Stimulated activated naive CD8-positive, alpha-beta T cell treated with anti-CD3 and anti-CD28 coated beads, Interleukin-15, amount 100 ng/mL, for 72 hours (primary cell): ENCODE data around the gene GPR55.
A peak's percentile ranks its signal among the peaks of the same experiment; 100 is the strongest.

Experiments used
- ATAC-seq: fragments of 150-1000 bp; cut with Tn5 transposase; 2 replicates; pipeline ENCODE4 v1.10.0; 2021; ENCODE audit warnings: mild to moderate bottlenecking, moderate library complexity
- DNase-seq, 2 donors: peaks; one replicate each; pipeline ENCODE4 v3.0.0; 2021 to 2022
- H3K27ac Mint-ChIP-seq, 2 donors: one replicate each; pipeline ENCODE4 v1.8.0; 2022; ENCODE audit warnings: mild to moderate bottlenecking in 2 of 2, mixed read lengths in 2 of 2, moderate library complexity in 2 of 2
- H3K27me3 Mint-ChIP-seq: one replicate; pipeline ENCODE4 v1.8.0; 2022; ENCODE audit warnings: mixed read lengths
- H3K4me1 Mint-ChIP-seq: one replicate; pipeline ENCODE4 v1.8.0; 2022; ENCODE audit warnings: mild to moderate bottlenecking, mixed read lengths
- H3K4me3 Mint-ChIP-seq, 2 donors: one replicate each; pipeline ENCODE4 v1.8.0; 2022; ENCODE audit warnings: mild to moderate bottlenecking in 2 of 2, mixed read lengths in 2 of 2, moderate library complexity in 1 of 2
- H3K9me3 Mint-ChIP-seq, 2 donors: one replicate each; pipeline ENCODE4 v1.8.0; 2022; ENCODE audit warnings: mixed read lengths in 2 of 2

GPR55 gene

DNA sequence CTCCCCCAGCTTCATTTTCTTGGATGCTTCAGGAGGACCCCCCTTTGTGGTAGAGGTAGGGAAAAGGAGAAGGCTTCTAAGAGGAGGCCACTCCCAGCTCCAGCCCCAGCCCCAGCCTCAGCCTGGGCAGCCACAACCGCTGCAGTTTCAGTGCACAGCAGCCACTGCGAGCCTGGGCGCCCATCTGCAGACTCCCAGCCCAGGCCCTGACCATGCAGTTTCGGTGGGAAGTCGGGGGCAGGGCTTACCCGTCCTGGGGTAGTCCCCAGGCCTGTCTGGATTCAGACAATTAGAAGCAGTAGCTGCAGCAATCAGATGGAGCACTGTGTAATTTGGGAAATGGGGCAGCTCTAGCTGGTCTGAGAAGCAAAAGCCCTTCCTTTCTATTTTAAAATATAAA is 31.7 kb downstream of the GPR55 start:
- Mint-ChIP-seq H3K9me3 (peaks cover 0 to 7% of the 10 kb centered on the region in 2 donors), H3K4me1 (peaks cover 79% of the 10 kb centered on the region), H3K27me3 (peaks cover 6% of the 10 kb centered on the region), H3K4me3 (no peak overlapping the region), H3K27ac (peak overlapping the region in 1 of 2 donors; percentile 91)
- ATAC-seq, result peak; percentile 32
- no peak for DNase-seq

DNA sequence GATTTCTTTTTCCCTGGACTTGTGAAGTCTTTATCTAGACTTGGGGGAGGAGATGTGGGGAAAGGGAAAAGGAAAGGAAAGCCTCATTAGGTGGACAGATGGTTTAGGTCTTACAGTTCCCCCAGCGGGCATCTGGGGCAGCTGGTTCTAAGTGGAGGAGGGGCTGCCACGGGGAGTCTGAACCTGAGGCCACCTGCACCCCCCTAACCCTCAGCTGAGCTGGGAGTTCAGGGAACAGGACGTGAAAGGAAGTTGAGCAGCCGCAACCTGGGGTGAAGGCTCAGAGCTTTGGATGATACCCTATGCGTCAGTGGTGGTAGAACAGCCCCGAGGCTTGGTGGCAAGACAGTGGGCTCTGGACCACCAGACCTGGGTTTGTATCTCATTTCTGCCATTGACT is 33.5 kb downstream of the GPR55 start:
- H3K4me1 Mint-ChIP-seq, result peaks cover 65% of the 10 kb centered on the region
- no peak for DNase-seq
- peaks cover 0 to 7% of the 10 kb centered on the region in 2 donors for H3K9me3 Mint-ChIP-seq
- H3K4me3 Mint-ChIP-seq, result peak overlapping the region in 1 of 2 donors; percentile 57
- peaks cover 1% of the 10 kb centered on the region for H3K27me3 Mint-ChIP-seq
- H3K27ac Mint-ChIP-seq, result peak overlapping the region in 1 of 2 donors; percentile 10
- ATAC-seq, result no peak

DNA sequence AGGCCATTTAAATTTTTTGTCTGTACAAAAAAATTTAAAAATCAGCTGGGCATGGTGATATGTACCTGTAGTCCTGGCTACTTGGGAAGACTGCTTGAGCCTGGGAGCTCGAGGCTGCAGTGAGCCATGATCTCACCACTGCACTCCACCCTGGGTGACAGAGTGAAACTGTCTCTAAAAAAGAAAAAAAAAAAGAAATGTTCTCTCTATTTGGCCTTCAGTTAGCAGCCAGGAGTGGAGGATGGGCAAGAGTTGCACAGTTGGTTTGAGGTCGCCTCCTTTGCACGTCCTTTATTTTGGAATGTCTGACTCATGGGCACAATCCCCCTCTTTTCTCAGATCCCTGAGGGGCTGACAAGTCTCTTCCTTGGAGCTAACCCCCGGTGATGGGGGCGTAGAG is 34.0 kb downstream of the GPR55 start:
- H3K4me1 Mint-ChIP-seq, result peaks cover 65% of the 10 kb centered on the region
- DNase-seq (no peak), ATAC-seq (no peak)
- H3K4me3 Mint-ChIP-seq, result peak overlapping the region in 1 of 2 donors; percentile 57
- peak overlapping the region in 1 of 2 donors; percentile 52 for H3K27ac Mint-ChIP-seq
- no peaks in the 10 kb centered on the region for H3K27me3 Mint-ChIP-seq
- H3K9me3 Mint-ChIP-seq, result peaks cover 0 to 7% of the 10 kb centered on the region in 2 donors

DNA sequence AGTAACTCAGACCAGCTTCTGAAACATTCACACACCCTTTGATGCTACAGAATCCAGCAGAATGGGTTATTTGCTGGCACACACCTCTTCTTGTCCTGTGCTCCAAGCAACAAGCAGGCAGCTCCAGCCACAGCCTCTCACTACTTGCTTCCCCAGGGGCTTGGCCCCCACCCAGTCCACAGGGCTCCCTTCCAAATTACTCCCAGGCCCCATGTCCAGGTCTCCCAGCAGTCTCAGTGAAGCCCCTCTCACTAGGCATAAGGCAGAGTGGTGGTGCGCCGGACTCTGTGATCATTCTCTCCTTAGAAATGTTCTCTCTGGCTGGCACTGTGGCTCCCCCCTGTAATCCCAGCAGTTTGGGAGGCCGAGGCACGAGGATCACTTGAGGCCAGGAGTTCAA is 34.4 kb downstream of the GPR55 start:
- H3K4me1 Mint-ChIP-seq, result peaks cover 65% of the 10 kb centered on the region
- no peak overlapping the region for H3K27ac Mint-ChIP-seq
- ATAC-seq (no peak), DNase-seq (no peak)
- H3K9me3 Mint-ChIP-seq, result peaks cover 0 to 7% of the 10 kb centered on the region in 2 donors
- no peak overlapping the region for H3K4me3 Mint-ChIP-seq
- H3K27me3 Mint-ChIP-seq, result no peaks in the 10 kb centered on the region

- Mint-ChIP-seq H3K27me3 (no peaks in the 10 kb centered on the region), H3K4me3 (no peak overlapping the region), H3K4me1 (peaks cover 65% of the 10 kb centered on the region), H3K27ac (no peak overlapping the region), H3K9me3 (peaks cover 0 to 7% of the 10 kb centered on the region in 2 donors)
- DNase-seq (no peak), ATAC-seq (no peak)
Observed at GRCh38 chr2:230889911-230890601, 35.0 kb downstream of the GPR55 start.

DNA sequence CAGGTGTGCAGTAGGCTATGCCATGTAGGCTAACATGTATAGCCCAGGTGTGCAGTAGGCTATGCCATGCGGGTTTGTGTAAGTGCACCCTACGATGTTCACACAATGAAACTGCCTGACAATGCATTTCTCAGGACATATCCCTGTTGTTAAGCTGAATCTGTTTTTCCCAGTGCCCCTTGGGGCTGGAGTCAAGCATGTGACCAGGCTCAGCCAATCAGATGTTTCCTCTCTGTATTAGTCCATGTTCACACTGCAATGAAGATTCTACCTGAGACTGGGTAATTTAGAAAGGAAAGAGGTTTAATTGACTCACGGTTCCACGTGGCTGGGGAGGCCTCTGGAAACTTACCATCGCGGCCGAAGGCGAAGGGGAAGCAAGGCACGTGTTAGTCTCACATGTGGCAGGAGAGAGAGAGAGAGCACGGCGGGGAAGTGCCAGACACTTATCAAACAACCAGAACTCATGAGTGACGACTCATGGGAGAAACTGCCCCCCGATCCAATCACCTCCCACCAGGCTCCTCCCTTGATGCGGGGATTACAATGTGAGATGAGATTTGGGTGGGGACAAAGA is 36.1 kb downstream of the GPR55 start:
- Mint-ChIP-seq H3K27me3 (no peaks in the 10 kb centered on the region), H3K4me3 (no peak overlapping the region), H3K27ac (peak overlapping the region in 1 of 2 donors; percentile 71), H3K9me3 (peaks cover 0 to 7% of the 10 kb centered on the region in 2 donors), H3K4me1 (peaks cover 57% of the 10 kb centered on the region)
- ATAC-seq (no peak), DNase-seq (no peak)

- H3K27me3 Mint-ChIP-seq, result no peaks in the 10 kb centered on the region
- H3K4me3 Mint-ChIP-seq, result no peak overlapping the region
- peaks cover 0 to 7% of the 10 kb centered on the region in 2 donors for H3K9me3 Mint-ChIP-seq
- no peak for DNase-seq
- no peak overlapping the region for H3K27ac Mint-ChIP-seq
- H3K4me1 Mint-ChIP-seq, result peaks cover 56% of the 10 kb centered on the region
- no peak for ATAC-seq
Observed at GRCh38 chr2:230887342-230887741, 37.7 kb downstream of the GPR55 start.

DNA sequence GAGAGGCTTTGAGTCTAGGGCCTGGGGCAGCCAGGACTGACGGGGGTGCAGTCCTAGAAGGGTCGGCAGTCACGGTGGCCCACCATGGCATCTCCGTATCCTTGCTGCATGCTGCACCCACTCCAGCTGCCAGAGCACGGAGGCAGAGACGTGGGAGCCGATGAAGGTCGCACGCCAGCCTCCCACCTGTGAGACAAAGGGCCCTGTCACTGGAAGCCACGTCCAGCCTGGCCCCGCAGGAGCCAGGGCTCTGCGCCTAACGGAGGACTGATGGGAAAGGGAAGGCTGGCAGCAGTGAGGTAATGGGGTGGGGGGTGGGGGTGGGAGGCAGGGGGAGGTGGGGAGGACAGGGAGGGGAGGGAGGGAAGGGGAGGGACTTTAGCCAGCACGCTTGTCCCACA is 38.4 kb downstream of the GPR55 start:
- Mint-ChIP-seq H3K9me3 (peaks cover 0 to 7% of the 10 kb centered on the region in 2 donors), H3K27me3 (no peaks in the 10 kb centered on the region), H3K4me3 (no peak overlapping the region), H3K4me1 (peaks cover 49% of the 10 kb centered on the region), H3K27ac (no peak overlapping the region)
- no peak for DNase-seq
- no peak for ATAC-seq

DNA sequence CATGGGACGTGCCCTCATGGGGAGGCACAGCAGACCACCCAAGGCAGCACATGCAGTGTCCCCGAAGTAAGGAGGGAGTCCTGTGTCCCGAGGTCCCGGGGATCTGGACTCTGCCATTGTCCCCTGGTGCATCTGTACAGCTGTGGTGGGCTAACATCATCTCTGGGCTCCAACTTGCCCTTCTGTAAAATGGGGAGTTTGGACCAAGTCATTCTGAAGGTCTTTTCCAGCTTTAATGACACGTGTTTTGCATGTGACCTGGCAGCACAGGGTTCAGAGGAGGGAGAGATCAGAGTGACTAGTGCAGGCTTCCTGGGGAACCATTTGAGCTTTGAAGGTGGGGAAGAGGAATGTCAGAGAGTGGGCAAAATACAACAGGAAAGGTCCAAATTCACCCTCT is 38.8 kb downstream of the GPR55 start:
- H3K27ac Mint-ChIP-seq, result no peak overlapping the region
- no peak for ATAC-seq
- H3K27me3 Mint-ChIP-seq, result no peaks in the 10 kb centered on the region
- H3K9me3 Mint-ChIP-seq, result peaks cover 0 to 7% of the 10 kb centered on the region in 2 donors
- no peak overlapping the region for H3K4me3 Mint-ChIP-seq
- no peak for DNase-seq
- peaks cover 45% of the 10 kb centered on the region for H3K4me1 Mint-ChIP-seq

GRCh38 chr2:230885463-230886130 is 39.4 kb downstream of the GPR55 start:
- no peak for ATAC-seq
- no peak overlapping the region for H3K4me3 Mint-ChIP-seq
- peaks cover 39% of the 10 kb centered on the region for H3K4me1 Mint-ChIP-seq
- H3K27me3 Mint-ChIP-seq, result no peaks in the 10 kb centered on the region
- H3K27ac Mint-ChIP-seq, result peak overlapping the region in 1 of 2 donors; percentile 45
- DNase-seq, result no peak
- peaks cover 0 to 7% of the 10 kb centered on the region in 2 donors for H3K9me3 Mint-ChIP-seq

GRCh38 chr2:230881840-230882239 is 43.2 kb downstream of the GPR55 start:
- Mint-ChIP-seq H3K27me3 (no peaks in the 10 kb centered on the region), H3K4me3 (no peak overlapping the region), H3K4me1 (peaks cover 57% of the 10 kb centered on the region), H3K9me3 (no peaks in the 10 kb centered on the region), H3K27ac (peak overlapping the region in 1 of 2 donors; percentile 71)
- DNase-seq, result no peak
- no peak for ATAC-seq

GRCh38 chr2:230879891-230880290 is 45.2 kb downstream of the GPR55 start:
- Mint-ChIP-seq H3K4me1 (peaks cover 63% of the 10 kb centered on the region), H3K9me3 (no peaks in the 10 kb centered on the region), H3K4me3 (no peak overlapping the region), H3K27ac (no peak overlapping the region), H3K27me3 (no peaks in the 10 kb centered on the region)
- ATAC-seq, result no peak
- no peak for DNase-seq

DNA sequence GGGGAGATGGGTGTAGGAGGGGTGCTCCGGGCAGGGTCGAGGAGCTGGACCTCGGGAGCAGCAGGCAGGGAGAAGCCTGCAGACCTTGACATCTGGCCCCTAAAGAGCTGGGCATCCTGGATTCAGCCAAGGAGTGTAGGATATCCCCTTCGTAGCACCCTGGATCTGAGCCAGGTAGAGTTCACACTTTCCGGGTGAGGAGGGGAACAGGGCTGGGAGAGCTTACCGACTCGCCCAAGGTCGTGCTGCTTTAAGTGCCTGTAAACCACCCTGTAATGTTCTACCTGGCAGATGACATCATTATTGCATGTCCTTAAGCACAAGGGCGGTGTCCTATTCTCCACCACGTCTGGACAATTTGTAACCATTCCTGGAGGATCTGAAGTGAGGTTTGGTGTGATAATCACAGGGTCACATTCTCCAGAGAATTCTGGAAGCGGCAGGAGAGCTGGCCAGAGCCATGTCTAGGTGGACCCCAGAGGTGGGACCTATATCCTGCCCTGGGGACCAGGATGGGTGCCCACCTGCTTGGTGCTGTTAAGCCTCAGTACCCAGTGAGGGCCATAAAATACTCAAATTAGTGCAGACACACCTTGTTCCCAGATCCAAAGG is 45.7 kb downstream of the GPR55 start:
- ATAC-seq (no peak), DNase-seq (peak in 1 of 2 donors; percentile 4)
- H3K4me3 Mint-ChIP-seq, result no peak overlapping the region
- no peaks in the 10 kb centered on the region for H3K27me3 Mint-ChIP-seq
- peaks cover 68% of the 10 kb centered on the region for H3K4me1 Mint-ChIP-seq
- no peaks in the 10 kb centered on the region for H3K9me3 Mint-ChIP-seq
- H3K27ac Mint-ChIP-seq, result no peak overlapping the region

GRCh38 chr2:230878599-230879188 is 46.3 kb downstream of the GPR55 start:
- Mint-ChIP-seq H3K27me3 (no peaks in the 10 kb centered on the region), H3K4me3 (no peak overlapping the region), H3K27ac (no peak overlapping the region)

DNA sequence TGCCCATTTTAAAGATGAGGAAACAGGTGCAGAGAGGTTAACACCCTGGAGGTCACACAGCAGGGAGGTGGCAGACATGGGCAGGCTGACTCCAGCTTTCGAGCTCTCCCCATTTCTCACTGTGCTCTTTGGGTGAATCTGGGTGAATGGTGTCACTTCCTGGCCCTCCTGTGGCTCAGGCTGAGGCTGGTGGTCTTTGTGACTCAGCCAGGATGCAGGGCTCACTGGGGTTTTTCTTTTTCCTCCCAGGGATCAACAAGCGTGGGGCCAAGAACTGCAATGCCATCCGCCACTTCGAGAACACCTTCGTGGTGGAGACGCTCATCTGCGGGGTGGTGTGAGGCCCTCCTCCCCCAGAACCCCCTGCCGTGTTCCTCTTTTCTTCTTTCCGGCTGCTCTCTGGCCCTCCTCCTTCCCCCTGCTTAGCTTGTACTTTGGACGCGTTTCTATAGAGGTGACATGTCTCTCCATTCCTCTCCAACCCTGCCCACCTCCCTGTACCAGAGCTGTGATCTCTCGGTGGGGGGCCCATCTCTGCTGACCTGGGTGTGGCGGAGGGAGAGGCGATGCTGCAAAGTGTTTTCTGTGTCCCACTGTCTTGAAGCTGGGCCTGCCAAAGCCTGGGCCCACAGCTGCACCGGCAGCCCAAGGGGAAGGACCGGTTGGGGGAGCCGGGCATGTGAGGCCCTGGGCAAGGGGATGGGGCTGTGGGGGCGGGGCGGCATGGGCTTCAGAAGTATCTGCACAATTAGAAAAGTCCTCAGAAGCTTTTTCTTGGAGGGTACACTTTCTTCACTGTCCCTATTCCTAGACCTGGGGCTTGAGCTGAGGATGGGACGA is 47.1 kb downstream of the GPR55 start:
- Mint-ChIP-seq H3K9me3 (no peaks in the 10 kb centered on the region), H3K27me3 (no peaks in the 10 kb centered on the region), H3K4me1 (peaks cover 69% of the 10 kb centered on the region), H3K4me3 (peak overlapping the region; percentile 35 to 75), H3K27ac (peak overlapping the region; percentile 50 to 71)
- DNase-seq (peak; percentile 58 to 85), ATAC-seq (peak; percentile 91)

More at GRCh38 chr2:230878599-230879188, 46.3 kb downstream of the GPR55 start:
- Mint-ChIP-seq H3K4me1 (peaks cover 69% of the 10 kb centered on the region), H3K9me3 (no peaks in the 10 kb centered on the region)
- no peak for ATAC-seq
- peak in 1 of 2 donors; percentile 11 for DNase-seq
